NCI-H146 treated with DMSO at 0.1 percent for 48 hours (cell line): Measurements from ENCODE around the gene TJP3.

Source experiments
- DNase-seq: peaks from one replicate; lab custom pipeline; 2025; ENCODE audit not compliant: unreplicated experiment; lab: John Stamatoyannopoulos, UW

Gene TJP3

DNA sequence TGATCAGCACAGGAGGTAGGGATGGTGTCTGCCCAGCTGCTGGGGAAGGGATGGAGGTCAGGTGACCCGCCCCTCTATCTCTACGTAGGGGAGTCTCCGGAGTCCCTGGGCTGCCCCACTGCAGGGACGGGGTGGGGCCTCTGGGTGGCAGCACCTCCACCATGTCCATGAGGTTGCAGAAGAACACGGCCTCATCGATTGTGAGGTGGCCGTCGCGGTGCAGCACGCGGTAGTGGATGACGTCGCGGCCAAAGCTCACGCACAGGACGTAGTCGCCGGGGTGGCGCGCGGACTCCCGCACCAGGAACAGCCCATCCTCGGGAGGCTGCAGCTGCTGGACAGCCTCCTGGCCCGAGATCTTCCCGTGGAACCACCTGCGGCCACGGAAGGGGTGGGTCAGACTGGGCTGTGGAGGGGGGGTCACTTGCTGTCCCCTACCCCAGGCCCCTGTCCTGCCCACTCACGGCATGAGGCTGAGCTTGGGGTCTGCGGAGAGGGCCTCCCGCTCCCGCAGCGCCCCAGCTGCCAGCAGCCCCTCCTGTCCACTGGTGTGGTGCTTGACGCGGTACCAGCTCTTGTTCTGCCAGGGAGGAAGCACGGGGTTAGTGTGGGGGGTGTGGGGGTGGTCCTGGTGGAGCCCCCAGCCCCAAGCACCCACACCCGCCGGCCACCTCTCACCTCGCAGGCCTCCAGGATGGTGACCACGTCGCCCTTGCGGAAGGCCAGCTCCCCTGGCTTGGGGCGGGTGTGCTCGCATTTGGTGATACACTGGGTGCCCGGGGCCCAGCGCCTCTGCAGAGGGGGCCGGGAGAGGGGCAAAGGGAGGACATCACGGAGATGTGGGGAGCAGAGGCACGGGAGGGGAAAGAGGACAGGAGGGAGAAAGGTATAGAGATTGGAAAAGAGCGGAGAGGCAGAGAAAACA lies 75.7 kb downstream of the TJP3 start:
- DNase-seq: no peak

DNA sequence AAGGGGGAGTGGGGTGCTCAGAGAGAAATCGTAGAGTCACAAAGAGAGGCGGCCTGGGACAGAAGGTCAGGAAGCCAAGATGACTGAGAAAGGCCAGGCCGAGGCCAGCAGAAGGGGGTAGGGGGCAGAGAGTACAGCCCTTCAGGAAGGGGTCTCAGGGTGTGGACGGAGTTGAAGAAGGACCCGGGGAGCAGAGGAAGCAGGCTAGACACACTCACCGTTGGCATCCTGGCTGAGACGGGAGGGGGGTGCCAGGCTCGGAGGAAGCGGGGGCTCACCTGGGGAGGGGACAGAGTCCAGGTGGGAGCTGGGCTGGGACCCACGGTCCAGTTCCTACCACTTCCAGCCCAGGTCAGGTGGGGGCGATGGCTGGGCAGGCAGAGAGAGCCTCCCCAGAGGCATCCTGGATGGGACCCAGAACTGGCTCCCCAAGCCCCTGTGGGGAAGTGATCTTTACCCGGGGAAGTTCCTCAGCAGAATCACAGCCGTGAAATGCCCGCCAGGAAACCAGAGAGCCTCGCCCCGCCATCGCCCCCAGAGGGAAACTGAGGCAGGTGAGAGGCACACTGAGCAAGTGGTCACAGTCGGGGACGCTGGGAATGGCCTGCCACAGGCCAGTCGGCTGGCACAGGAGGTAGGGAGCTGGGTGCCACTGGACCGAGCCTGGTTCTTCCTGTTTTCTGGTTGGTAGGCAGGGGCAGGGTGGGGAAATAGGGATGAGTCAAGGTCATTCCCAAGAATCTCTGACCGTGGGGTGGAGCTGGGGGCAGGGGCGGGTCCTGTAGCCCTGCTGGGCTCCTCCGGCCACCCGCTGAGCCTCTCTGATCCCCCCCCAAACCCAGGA lies 76.6 kb downstream of the TJP3 start:
- DNase-seq: no peak

DNA sequence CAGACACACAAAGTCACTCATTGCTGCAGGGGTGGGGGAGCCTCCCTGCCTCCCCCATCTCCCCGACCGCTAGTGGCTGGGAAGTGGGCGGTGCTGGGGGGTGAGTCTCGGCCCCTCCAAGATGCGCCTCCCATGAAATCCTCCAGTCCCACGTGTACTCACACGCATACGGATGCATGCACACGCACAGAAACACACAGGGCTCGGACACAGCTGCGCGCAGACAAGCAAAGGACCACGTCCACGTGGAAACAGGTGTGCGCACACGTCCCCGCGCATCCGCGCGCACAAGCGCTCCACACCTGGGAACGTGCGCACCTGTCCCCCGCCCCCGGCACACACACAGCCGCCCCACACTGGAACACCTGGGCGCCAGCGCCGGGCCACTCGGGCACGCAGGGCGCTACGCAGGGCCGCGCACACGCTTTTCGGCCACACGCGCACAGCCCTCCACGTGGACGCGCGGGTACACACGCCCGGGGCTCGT lies 77.3 kb downstream of the TJP3 start:
- DNase-seq: no peak

DNA sequence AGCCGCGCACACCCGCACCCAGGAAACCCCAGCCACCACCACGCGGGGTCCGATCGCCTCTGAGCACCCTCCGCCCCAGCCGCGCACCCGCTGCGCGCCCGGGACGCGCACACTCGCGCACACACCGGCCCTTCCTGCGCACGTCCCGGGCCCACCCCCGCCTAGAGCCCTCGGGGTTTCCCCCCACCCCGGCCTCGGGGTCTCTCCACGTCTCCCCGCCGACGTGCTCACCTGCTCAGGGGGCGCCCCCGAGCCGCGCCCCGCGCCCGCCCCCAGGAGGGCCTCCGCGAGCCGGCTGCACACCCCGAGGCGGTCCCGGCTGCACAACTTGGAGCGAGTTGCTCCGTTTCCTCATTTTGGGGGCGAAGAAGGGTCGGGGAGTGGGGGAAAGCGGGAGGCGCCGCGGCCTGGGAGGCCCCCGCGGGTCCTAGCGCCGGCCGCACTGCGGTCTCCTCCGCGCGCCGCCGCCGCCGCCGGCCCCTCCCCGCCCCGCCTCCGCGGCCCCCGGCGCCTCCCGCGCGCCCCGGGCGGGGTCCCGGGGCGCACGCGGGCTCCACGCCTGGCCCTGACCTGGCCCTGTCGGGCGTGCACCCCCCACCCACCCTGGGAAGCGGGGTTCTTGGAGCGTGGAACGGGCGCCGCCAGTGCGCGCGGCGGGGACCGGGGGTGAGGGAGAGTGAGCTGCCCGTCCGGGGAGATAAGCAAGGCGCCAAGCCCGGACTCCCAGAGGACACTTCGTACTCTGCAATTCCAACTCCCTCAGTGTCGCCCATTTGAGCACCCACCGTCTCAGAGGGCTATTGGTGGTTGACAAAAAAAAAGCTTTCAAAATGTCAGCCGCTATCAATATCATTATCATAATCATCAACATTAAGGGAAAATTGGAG lies 78.0 kb downstream of the TJP3 start, which contains the start of gene MATK:
Gene MATK (minus strand): TSS at position 444 of the 887 bp plus-strand sequence. CDS start 1,246 bp downstream, outside the sequence.
- DNase-seq: no peak

DNA sequence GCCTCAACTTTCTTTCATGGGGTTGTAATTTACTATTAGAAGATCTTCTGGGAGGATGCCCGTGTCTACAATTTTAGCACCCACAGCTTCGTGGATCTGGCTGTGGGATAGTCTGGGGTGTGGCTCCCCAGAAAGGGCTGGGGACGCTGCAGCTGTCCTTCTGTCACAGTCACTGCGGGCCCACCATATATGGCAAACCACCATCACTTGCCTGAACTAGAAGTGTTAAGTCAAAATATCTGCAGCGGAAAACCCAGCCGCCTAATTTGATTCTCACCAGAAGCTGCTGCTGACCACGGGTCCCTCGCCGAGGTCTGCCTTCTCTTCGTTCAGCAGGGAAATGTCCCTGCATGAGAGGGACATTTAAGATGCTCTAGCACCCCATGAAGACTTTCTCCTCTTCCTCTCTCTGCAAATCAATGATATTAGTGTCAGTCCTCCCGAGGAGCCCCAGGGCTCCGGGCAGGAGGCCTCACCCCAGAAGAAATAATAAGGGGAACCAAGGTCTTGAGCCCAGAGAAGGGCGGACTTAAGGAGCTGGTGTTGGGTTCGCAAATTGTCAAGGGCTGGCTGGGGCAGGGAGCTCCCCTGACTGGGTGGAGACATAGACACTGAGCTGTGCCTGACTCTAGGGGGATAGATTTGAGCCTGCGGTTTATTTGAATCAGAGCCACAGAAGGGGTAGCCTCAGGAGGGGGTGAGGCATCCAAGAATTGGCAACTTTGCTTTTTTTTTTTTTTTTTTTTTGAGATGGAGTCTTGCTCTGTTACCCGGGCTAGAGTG lies 81.0 kb downstream of the TJP3 start:
- DNase-seq: no peak

DNA sequence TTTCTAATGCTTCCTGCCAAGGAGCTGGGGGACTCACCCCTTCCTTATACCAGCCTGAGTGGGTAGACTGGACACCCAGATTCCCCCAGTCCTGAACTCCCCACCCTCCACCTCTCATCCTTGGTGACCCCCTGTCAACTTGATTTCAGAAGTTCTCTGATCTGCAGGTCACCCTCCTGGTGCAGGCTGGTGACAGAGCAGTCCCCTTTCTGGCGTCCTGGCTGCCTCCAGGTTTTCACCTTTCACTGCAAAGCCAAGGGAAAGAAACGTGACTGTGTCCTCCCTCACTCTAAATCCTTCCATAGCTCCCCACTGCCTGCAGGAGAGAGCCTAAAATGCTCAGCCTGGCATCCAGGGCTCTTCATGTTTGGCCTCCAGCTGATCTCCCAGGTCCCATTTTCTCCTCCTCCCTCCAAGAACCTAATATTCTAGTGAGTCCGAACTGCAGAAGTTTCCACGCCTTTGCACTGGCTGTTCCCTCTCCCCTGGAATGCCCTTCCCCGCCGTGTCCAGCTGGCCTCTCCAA lies 82.1 kb downstream of the TJP3 start:
- DNase-seq: no peak

DNA sequence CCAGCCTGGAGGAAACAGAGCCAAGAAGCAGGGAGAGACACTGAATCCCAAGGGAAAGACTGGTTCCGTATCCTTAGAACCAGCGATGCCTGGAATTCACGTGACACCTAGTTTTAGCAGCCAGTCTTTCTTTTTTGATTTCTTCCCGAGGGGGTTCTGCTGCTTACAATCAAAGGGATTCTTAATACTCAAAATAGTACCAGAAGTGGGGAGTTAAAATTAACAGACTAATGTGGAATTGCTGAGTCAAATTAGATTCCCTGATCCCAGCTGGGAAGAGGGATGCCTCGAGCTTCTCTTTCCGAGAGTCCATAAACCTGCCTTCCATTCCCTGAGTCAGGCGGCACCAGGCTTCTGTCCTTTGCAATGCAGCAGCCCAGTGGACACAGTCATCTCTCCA lies 82.8 kb downstream of the TJP3 start:
- no peak for DNase-seq

DNA sequence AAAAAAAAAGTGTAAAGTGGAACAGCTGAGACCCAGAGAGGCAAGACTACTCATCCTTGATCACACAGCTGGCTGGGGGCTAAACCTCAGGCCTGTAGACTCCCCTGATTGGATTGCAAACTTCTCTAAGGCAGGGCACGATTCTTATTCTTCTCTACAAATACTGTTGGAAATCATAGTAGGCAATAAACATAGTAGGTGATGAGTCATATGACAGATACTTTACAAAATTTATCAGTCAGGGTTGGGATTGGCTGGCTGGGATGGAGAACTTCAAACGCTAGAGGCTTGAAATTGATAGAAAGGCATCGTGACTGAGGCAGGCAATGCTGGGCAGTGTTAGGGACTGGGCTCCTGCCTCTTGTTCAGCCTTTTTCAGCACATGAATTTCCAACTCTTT lies 83.9 kb downstream of the TJP3 start:
- DNase-seq: no peak

DNA sequence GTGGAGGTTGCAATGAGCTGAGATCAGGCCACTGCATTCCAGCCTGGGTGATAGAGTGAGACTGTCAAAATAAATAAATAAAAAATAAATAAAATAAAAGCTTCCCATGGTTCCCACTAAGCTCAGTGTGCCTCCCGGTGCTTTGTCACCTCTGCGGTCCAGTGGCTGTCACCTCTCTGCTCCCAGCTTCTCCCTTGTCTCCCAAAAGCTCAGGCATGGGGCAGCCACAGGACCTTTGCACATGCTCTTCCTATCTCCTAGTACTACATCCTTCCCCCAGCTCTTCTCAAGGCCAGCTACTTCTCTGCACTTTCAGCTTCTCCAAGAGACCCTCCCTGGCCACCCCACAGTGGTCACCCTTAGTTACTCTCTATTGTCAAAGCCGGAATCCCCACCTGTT lies 85.6 kb downstream of the TJP3 start:
- DNase-seq: no peak

DNA sequence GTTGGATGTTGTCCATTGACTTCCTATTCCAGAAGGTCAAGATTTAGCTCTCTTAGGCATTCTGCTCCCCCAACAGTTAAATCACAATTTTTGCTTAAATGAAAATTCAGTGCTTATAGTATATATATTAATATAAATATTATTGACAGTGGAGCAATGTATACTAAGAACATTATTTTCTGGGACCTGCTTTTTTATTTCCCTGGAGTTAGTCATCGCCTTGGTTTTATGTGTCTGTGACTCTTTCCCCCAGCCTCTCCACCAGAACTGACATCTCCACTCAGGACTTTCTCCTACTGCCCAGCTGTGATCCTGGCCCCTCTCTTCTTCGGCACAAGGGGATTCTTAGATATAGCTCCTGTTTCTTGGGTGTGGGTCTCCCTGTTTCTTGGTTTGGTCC lies 88.2 kb downstream of the TJP3 start:
- DNase-seq: no peak

DNA sequence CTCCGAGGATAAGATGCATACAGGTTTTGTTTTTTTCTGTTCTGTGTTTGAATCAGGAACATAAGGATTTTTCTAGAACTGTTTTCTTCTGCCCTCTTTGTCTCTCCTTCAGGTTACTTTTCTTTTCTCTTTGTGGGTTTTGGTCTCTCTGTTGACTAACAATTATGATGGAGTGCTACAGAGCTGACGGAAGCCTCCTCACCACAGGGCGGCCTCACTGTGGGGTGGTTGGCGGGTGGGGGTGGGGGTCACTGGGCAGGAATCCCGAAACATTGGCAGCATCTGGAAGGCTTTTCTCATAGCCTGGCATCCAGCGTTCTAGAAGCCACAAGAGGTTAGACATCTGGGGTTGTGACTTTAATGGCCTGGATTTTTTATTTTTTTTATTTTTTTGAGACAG lies 90.0 kb downstream of the TJP3 start:
- DNase-seq: no peak
